IMR-90 (cell line): Measurements from ENCODE around the gene PNMA6F.
"Not testable (repeated sequence)": the region's sequence is repeated elsewhere in the genome, so short reads cannot be mapped to it uniquely, and the experiment has no call there.

Experiments used
- BHLHE40 ChIP-seq: fragments of 150-350 bp; IDR thresholded peaks from 2 replicates; pipeline ENCODE4 v1.6.1; 2016; ENCODE audit warnings: mild to moderate bottlenecking, low read depth, low read length
- CTCF ChIP-seq: conservative IDR thresholded peaks from 2 replicates; pipeline ENCODE4 v1.5.1; 2012; ENCODE audit warnings: mild to moderate bottlenecking, low read depth, low read length, improper control_type of control experiment
- FOS ChIP-seq: fragments of 150-350 bp; IDR thresholded peaks from 2 replicates; pipeline ENCODE4 v1.6.1; 2016; ENCODE audit warnings: low read depth, low read length
- MAFK ChIP-seq: IDR thresholded peaks from 2 replicates; pipeline ENCODE4 v1.6.1; 2012; ENCODE audit warnings: low read depth, low read length, improper control_type of control experiment
- NFE2L2 ChIP-seq: fragments of 150-350 bp; IDR thresholded peaks from 2 replicates; pipeline ENCODE4 v1.6.1; 2016; ENCODE audit warnings: low read depth, mild to moderate bottlenecking, low read length
- POLR2A ChIP-seq: IDR thresholded peaks from 2 replicates; pipeline ENCODE4 v1.6.1; 2012; ENCODE audit warnings: mild to moderate bottlenecking, low read depth, low read length
- RAD21 ChIP-seq: IDR thresholded peaks from 2 replicates; pipeline ENCODE4 v1.6.1; 2012; ENCODE audit warnings: low read length, improper control_type of control experiment
- RFX5 ChIP-seq: IDR thresholded peaks from 2 replicates; pipeline ENCODE4 v1.8.0; 2012; ENCODE audit warnings: low read depth, mild to moderate bottlenecking, low read length, moderate library complexity
- SMC3 ChIP-seq: fragments of 150-350 bp; IDR thresholded peaks from 2 replicates; pipeline ENCODE4 v1.6.1; 2016; ENCODE audit warnings: low read depth, mild to moderate bottlenecking, antibody characterized with exemption, low read length, moderate library complexity
- USF2 ChIP-seq: fragments of 150-350 bp; IDR thresholded peaks from 2 replicates; pipeline ENCODE4 v1.6.1; 2017; ENCODE audit warnings: mild to moderate bottlenecking, antibody characterized with exemption, low read length, low read depth
- TF ChIP-seq, protein P1 (sequence below): fragments of 150-350 bp; IDR thresholded peaks from 2 replicates; pipeline ENCODE4 v1.6.1; 2016; ENCODE audit warnings: low read depth, mild to moderate bottlenecking, low read length, moderate library complexity, borderline replicate concordance

DNA sequence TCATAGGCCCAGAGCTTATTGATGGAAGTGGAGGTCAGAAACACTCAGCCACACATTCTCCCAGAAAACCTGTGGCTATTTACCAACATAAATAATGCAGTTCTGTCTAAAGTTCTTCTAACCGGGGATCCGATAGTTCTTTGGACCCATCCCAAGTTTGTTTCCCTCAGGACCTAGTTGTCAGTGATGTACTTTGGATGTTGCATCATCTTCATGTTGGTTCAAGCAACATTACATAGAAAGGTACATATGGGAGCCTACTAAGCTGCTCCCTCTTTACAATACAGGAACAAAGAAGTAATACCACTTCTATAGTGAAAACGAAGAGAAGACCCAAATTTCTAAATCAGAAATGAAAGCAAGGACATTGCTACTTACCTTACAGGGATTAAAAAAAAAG is 39.8 kb downstream of the PNMA6F start:
- TF ChIP-seq CTCF, POLR2A, RAD21, RFX5, FOS, NFE2L2, USF2, BHLHE40, MAFK, SMC3: not testable (repeated sequence)
- TF ChIP-seq, protein P1, sequence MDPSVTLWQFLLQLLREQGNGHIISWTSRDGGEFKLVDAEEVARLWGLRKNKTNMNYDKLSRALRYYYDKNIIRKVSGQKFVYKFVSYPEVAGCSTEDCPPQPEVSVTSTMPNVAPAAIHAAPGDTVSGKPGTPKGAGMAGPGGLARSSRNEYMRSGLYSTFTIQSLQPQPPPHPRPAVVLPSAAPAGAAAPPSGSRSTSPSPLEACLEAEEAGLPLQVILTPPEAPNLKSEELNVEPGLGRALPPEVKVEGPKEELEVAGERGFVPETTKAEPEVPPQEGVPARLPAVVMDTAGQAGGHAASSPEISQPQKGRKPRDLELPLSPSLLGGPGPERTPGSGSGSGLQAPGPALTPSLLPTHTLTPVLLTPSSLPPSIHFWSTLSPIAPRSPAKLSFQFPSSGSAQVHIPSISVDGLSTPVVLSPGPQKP: not testable (repeated sequence)
